Midbrain (tissue), 1 donor: Measurements from ENCODE around the gene BRCA2.
A peak's percentile ranks its signal among the peaks of the same experiment; 100 is the strongest.

Experiments
- DNase-seq: peaks from one replicate; lab custom pipeline; 2025; lab: John Stamatoyannopoulos, UW

The BRCA2 gene

DNA sequence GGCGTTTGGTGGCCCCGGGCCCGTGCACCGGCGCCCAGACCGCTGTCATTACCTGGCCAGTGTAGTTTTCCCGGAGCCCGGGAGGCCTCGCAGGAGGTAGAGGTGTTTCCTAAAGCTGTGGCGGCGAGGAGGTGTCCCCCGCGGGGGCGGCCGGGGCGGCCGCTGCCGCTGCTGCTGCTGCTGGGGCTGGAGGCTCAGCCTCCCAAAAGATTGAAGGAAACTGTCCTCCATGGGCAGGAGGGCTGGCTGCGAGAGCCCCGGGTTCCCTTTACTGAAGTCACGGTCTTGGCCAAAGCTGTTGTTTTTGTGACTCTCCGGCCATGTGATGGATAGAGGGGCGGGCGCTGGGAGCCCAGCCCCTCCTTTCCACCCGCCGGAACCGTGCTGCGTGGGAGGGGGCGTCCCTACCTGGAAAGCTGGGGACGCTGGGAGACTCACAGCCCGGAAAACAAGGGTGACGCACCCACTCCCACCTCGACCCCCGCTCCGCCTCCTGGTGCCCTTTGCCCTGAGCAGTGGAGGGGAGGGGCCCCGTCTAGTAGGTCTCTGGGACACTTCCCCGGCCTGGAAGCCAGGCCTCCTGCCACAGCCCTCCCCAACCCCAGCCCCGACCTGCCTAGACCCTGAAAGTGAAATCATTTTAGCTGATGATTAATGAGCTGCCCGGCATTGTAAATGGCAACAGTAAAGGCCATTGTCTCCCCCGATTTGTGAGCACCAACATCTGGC lies 112.7 kb downstream of the BRCA2 start, which contains the start of gene N4BP2L1:
Gene N4BP2L1 (minus strand): TSS at position 279 of the 729 bp plus-strand sequence. CDS start 48 bp downstream, at position 231.
- peak; percentile 79 for DNase-seq

DNA sequence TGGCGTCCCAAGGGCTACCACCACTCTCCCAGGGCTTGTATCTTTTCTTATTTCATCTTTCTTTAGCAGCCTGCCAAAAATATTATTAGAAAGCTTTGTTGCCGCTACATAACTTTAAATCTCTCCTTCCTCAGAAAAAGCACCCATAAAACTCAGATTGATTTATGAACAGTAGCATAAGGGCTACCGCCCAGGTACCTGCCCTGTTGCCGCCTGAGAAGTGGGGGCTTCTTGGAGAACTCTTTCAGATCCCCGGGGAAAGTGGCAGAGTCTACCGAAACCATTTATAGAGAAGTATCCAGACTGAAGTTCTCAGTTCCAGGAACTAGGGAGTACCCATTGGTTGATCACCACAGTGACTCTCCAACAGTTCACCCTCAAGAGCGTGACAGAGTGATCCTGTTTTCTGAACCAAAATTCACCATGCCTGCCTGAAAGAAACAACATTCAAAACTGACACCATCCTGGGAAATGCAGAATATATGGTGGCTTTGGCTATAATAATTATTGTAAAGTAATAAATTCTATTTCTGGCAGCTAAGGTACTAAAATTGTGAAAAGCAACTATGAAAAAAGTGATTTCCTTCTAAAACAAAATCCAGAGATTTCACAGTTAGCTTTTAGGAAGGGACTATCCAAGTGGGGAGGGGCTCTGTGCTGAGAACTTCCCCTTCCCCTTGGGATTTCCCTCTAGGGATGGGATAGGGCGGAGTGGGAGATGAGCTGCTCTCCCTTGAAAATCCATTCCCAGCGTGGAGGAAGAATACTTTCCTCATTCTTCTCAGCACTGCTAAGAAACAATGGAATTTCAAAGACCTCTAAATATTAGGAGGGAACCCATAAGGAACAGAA lies 113.5 kb downstream of the BRCA2 start:
- DNase-seq, result peak; percentile 20

GRCh38 chr13:32429433-32429909 lies 114.2 kb downstream of the BRCA2 start:
- no peak for DNase-seq

DNA sequence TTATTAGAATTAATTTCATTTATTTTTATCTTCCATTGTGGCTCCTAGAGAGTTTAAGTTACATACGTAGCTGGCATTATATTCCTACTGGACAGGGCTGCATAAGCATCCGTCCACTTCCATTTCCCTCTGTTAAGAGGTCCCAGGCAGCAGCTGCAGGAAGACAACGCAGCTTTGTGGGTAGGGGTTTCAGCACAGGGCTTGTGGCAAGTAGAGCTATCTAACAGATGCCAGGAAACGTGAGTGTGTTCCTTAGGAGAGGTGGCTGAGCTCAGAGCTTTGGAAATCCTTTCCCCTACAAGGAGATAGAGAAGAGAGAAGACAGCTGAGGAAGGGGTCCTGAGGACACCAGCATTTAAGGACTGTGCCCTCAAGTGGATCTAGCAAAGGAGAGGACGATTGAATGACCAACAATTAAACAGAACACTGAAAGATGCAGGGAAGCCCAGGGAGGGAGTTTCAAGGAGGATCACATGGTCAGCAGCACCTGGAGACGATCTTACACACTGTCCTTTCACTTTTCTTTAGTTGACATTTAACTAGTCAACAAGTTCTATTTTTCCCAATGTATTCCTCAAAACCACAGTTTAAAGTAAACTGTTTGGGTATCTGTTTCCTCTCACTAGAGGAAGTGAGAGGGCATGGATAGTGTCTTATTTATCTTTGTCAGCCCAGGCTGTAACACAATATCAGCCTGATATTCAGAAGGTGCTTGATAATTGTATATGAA lies 114.9 kb downstream of the BRCA2 start:
- no peak for DNase-seq

GRCh38 chr13:32431361-32431760 lies 116.1 kb downstream of the BRCA2 start:
- no peak for DNase-seq

GRCh38 chr13:32432856-32433255 lies 117.5 kb downstream of the BRCA2 start:
- DNase-seq, result no peak

- DNase-seq, result no peak
These were observed 123.6 kb downstream of the BRCA2 start for GRCh38 chr13:32438871-32439270.

DNA sequence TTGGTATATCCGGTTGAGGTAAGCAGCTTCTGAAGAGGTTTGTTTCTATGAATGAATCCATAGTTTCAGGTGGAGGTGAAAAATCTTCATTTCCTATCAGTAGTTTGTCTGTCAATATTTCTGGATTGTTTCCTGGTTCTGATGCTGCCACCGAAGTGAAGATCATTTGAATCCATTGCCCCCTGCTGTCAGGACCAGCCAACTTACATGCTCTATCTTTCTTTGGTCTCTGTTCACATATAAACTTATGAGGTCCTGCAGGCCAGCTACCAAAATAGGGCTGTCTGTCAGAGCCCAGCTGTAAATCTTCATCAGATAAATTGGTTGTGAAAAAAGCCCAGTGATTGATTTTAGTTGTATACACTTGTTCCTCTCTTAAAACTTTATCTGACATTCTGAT lies 127.8 kb downstream of the BRCA2 start:
- no peak for DNase-seq

DNA sequence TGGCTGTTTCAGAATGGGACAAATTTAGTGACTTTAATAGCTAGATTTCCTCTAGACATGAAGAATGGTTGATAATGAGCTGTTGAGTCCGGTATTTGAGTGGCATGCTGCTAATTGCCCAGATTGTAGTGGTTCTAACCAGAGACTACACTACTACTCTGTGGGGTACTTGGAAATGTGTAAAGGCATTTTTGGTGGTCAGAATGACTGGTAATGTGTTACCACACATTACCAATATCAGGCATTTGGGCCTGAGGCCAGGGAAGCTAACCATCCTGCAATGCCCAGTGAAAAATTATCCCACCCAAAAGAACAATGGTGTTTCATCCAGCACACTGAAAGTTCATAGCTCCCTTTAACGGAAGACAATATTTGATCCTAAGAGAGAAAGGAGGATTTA lies 130.2 kb downstream of the BRCA2 start:
- no peak for DNase-seq

- no peak for DNase-seq
These were observed 130.9 kb downstream of the BRCA2 start for GRCh38 chr13:32446220-32446619.

DNA sequence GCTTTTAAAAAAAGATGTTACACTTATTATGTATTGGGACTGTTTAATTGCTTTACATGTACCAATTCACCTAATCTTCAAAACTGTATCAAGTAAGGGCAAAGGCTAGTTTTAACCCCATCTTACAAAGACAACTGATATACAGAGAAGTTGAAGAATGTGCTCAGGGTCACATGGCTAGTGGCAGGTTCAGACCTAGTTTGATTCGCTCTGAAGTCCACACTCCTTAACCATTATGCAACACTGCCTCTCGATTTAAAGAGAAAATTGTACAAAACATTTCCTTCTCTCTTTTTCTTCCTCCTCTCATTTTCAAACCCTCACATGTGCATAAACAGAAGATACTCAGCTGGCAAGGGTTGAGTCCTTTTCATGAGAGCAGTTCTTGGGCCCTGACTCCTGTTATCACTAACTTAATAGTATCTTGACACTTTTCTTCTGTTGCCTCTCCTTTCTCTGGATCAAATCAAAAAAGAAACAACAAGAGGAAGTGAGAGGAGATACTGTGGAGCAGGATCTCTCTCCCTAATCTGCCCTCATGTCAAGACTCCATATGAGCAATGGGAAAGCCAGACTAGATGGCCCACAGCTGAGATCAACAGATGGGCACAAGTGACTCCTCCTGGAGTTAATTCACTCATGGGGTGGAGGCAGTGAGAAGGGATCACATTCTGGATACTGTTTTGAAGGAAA lies 131.6 kb downstream of the BRCA2 start:
- no peak for DNase-seq

DNA sequence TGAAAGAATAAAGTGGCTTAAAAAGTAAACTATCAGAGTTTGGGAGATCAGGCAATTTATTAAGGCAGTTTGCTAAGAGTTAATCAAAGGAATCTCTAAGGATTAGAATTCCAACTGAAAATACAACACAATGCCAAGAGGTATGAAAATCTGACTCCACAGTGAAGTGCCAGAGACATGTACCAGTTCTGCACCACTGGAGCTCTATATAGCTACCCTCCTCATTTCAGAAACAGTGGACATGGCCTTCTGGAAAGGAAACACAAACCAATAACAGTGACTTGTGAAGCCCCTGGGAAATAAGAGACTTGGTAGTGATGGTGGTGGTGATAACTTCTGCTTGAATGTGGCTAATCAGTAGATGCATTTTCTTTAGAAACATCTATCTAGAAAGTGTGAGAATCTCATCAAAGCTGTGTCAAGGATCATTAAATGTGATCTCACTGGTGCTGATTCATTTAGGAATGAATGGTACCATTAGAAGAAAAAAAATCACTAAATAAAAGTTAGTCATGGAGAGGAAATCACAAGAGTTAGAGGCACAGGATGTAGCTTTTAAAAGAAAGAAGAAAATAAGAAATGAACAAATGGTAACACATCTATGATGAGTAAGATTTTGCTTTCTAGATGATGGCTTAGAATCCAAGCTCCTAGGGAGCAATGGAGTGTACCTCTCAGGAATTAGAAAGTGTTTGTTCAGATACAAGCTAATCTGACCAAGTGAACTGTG lies 132.8 kb downstream of the BRCA2 start:
- no peak for DNase-seq

- DNase-seq, result no peak
These were observed 133.7 kb downstream of the BRCA2 start for GRCh38 chr13:32448972-32449371.
